Measurements from ENCODE around the gene SOCS7. TPM values are rescaled to one million over a fixed set of nuclear protein-coding genes. Genes with fewer than 3 reads are reported as not detected.

SOCS7 gene
- total and polyA plus RNA-seq, 4 donors = 0.74 to 11.0 (median 2.9) TPM

- TF ChIP-seq REST (IDR thresholded peaks at IDR 0.05) = no peak
- no peak for TF ChIP-seq TAF1 (conservative IDR thresholded peaks at IDR 0.05)
- TF ChIP-seq YY1 (IDR thresholded peaks at IDR 0.05) = no peak
- TF ChIP-seq NR2F2 (IDR thresholded peaks at IDR 0.05) = no peak
- TF ChIP-seq ATF3 (IDR thresholded peaks at IDR 0.05) = no peak
- TF ChIP-seq JUND (IDR thresholded peaks at IDR 0.05) = no peak
Observed at GRCh38 chr17:38361694-38362465, 10.2 kb downstream of the SOCS7 start (continued).

DNA sequence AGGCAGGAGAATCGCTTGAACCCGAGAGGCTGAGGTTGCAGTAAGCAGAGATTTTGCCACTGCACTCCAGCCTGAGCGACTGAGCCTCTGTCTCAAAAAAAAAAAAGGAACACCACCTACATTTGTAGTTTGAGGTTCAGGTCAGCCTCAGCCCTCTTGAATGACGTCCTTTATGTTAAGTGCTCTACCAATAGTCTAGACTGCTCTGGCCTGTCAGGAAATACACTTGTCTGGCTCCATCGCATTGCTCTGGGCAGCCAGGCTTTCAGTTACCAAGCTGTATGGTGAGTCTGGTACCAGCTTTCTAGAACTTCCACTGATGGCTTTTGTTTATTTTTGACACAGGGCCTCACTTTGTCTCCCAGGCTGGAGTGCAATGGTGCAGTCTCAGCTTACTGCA lies 11.4 kb downstream of the SOCS7 start:
- Histone ChIP-seq H3K9ac (ENCODE audit: low read depth in 1 of 2, low read length in 2 of 2) (no peak overlapping the region), H3K4me3 (ENCODE audit: low read depth in 1 of 3, low read length in 3 of 3) (no peak overlapping the region), H3K36me3 (ENCODE audit: control insufficient read depth in 4 of 4, insufficient read depth in 3 of 4, low read depth in 1 of 4, low read length in 3 of 4) (peaks cover 4 to 19% (median 11%) of the 10 kb centered on the region in 4 donors), H3K9me3 (ENCODE audit: control insufficient read depth in 4 of 4, low read length in 3 of 4) (no peaks in the 10 kb centered on the region), H3K27me3 (ENCODE audit: control insufficient read depth in 4 of 4, insufficient read depth in 4 of 4, low read length in 3 of 4) (no peaks in the 10 kb centered on the region), H3K4me1 (ENCODE audit: control insufficient read depth in 4 of 4, insufficient read depth in 4 of 4, low read length in 3 of 4) (peaks cover 0 to 12% (median 9%) of the 10 kb centered on the region in 4 donors), H3K27ac (ENCODE audit: low read depth in 1 of 2, low read length in 2 of 2) (no peak overlapping the region)
- TF ChIP-seq REST (IDR thresholded peaks at IDR 0.05) (no peak), JUND (IDR thresholded peaks at IDR 0.05) (no peak), YY1 (IDR thresholded peaks at IDR 0.05) (no peak), GABPA (IDR thresholded peaks at IDR 0.05 in 1 of 2, conservative IDR thresholded peaks at IDR 0.05 in 1 of 2) (no peak), RAD21 (IDR thresholded peaks at IDR 0.05) (no peak), HNF4A (conservative IDR thresholded peaks at IDR 0.05) (no peak), EGR1 (IDR thresholded peaks at IDR 0.05; ENCODE audit: low read depth in 2 of 2) (no peak), ATF3 (IDR thresholded peaks at IDR 0.05) (no peak), TAF1 (conservative IDR thresholded peaks at IDR 0.05) (no peak), FOXA2 (IDR thresholded peaks at IDR 0.05) (no peak), SP1 (IDR thresholded peaks at IDR 0.05) (no peak), FOXA1 (IDR thresholded peaks at IDR 0.05) (no peak), NR2F2 (IDR thresholded peaks at IDR 0.05) (no peak), RXRA (IDR thresholded peaks at IDR 0.05) (no peak), HNF4G (IDR thresholded peaks at IDR 0.05) (no peak)
- TF ChIP-seq, protein P1, sequence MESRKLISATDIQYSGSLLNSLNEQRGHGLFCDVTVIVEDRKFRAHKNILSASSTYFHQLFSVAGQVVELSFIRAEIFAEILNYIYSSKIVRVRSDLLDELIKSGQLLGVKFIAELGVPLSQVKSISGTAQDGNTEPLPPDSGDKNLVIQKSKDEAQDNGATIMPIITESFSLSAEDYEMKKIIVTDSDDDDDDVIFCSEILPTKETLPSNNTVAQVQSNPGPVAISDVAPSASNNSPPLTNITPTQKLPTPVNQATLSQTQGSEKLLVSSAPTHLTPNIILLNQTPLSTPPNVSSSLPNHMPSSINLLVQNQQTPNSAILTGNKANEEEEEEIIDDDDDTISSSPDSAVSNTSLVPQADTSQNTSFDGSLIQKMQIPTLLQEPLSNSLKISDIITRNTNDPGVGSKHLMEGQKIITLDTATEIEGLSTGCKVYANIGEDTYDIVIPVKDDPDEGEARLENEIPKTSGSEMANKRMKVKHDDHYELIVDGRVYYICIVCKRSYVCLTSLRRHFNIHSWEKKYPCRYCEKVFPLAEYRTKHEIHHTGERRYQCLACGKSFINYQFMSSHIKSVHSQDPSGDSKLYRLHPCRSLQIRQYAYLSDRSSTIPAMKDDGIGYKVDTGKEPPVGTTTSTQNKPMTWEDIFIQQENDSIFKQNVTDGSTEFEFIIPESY (IDR thresholded peaks at IDR 0.05) = no peak
- TF ChIP-seq, protein P2, sequence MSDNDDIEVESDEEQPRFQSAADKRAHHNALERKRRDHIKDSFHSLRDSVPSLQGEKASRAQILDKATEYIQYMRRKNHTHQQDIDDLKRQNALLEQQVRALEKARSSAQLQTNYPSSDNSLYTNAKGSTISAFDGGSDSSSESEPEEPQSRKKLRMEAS (IDR thresholded peaks at IDR 0.05) = no peak
- TF ChIP-seq, protein P3, sequence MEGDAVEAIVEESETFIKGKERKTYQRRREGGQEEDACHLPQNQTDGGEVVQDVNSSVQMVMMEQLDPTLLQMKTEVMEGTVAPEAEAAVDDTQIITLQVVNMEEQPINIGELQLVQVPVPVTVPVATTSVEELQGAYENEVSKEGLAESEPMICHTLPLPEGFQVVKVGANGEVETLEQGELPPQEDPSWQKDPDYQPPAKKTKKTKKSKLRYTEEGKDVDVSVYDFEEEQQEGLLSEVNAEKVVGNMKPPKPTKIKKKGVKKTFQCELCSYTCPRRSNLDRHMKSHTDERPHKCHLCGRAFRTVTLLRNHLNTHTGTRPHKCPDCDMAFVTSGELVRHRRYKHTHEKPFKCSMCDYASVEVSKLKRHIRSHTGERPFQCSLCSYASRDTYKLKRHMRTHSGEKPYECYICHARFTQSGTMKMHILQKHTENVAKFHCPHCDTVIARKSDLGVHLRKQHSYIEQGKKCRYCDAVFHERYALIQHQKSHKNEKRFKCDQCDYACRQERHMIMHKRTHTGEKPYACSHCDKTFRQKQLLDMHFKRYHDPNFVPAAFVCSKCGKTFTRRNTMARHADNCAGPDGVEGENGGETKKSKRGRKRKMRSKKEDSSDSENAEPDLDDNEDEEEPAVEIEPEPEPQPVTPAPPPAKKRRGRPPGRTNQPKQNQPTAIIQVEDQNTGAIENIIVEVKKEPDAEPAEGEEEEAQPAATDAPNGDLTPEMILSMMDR (IDR thresholded peaks at IDR 0.05; ENCODE audit: low read depth, low read length, missing input control) = no peak
- over 99% methylated on average over 5 of the region's 5 CpGs for WGBS
- no peak for DNase-seq (ENCODE audit: low spot score)
